ENCODE data around the gene DELE1.

DELE1 gene, protein sequence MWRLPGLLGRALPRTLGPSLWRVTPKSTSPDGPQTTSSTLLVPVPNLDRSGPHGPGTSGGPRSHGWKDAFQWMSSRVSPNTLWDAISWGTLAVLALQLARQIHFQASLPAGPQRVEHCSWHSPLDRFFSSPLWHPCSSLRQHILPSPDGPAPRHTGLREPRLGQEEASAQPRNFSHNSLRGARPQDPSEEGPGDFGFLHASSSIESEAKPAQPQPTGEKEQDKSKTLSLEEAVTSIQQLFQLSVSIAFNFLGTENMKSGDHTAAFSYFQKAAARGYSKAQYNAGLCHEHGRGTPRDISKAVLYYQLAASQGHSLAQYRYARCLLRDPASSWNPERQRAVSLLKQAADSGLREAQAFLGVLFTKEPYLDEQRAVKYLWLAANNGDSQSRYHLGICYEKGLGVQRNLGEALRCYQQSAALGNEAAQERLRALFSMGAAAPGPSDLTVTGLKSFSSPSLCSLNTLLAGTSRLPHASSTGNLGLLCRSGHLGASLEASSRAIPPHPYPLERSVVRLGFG

DNA sequence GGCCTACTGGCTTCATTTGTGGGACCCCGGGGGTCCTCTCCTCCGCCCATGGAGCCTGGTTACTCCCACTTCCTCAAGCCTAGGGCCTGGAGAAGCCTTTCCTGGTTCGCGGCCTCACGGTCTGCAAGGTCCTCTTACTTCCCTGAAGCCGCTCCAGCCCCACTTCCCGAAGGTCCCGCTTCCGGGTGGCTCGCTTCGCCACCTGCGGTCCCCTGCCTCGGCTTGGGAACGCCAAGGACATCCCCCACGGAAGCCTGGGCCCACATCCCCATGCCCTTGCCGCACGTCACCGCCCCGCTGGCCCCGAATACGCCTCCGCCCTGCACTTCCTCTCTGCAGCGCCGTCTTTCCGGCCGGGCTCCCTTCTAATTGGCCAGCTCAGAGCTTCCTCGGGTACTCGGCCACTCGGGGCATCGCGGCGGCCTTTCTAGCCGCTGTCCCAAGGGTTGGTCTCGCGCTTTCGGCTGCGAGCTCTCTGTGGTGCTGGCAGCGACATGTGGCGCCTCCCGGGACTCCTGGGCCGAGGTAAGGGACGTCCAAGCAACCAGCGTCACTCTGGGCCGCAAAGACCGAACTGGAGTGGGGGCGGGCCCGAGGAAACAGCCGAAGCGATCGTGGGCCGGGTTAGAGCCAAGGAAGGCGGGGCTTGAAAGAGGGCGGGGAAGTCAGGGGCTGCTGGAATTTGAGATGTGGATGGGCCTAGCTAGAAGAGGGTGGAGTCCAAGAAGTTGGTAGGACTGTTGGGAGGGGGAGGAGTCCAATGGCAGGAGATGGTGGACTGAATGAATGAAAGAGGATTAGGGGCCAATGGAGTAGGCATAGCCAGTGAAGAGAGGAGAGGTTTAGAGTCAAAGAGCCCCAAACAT lies at the start of gene DELE1:
TSS of gene DELE1 (plus strand) at position 424 of the 866 bp plus-strand sequence. CDS start at position 495, 71 bp downstream.
- DNase-seq: peak; percentile 96

DNA sequence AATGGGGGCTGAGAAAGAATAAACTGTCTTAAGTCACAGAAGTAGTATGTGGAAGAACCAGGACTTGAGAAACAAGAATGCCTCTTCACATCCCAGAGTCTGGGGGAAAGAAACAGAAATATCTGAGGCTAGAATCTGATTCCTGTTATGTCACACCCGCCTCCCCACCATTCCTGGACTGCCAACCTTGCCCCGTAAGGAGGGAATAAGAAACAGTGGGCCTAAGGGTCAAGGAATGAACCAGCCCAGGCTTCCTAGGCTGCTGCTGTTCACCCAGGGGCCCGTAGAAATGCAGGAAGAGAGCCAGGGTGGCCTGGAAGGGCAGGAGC lies 49.8 kb upstream of the DELE1 start:
- no peak for DNase-seq

DNA sequence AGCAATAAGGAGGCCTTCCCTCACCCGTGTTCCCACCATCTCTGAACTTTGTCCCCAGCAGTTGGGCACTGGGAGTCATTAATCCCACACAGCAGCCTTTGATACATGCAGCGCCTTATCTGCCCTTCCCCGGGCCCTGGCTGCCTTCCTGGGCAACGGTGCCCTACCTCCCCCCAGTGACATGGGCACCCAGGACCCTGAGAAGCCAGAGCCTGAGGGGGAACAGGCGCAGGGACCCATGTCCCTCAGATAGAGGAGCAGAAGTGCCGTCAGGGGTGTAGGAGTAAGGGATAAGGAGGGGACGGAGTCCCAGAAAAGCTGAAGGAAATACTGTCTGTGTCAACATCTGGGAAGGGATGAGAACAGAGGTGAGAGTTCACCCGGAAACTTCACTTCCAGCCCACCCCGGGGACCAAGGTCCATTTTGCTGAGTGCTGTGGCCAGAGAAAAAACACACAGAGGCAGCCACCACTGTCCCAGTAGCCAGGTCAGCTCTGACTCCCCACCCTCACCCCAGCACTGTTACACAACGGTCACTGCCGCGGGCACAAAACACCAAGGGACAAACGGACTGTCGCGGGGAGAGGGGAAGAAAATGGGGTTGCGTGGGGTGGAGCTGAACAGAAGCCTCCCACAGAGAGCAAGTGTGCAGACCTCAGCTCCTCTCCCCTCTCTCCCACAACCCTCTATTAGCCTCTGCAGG lies 49.3 kb upstream of the DELE1 start:
- no peak for DNase-seq

- DNase-seq: no peak
Measured at GRCh38 chr5:141875022-141875740, 48.5 kb upstream of the DELE1 start.

DNA sequence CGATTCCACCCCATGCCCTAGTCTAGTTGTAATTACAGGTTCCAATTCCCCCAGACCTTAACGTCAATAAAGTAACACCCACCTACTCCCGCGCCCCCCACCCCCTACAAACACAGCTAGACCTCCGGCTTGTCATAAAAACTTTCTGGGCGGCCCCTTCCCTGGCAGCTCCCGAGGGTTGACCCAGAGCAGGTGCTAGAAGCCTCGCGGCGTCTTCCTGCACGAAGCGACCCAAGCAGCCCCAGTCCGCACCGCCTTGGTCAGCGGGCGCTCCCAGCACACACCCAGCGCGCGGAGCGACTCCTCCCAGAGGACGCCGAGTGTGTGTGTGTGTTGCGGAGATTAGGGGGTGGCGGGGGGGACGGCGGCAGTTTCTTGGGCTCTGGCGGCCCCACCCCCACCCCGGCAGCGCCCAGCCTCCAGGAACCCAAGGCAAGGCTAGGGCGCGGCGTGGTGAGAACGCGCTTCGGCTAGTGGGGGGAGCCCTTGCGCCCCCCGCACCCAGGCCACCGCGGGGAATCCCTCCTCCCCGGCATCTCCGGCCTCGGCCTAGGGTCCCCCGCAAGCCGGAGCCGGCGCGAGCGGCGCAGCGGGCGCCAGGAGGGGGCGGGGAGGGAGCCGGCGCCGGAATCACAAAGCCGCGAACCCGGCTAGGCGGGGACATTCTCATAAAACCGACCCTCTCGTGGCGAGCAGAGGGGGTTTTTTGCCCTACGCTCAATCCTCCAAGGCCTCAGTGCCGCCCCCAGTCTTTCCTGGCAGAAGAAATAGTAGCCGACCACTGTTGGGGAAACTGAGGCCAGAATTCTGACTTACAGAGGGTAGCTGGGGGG lies 47.7 kb upstream of the DELE1 start:
- no peak for DNase-seq

- no peak for DNase-seq
Measured at GRCh38 chr5:141876628-141877355, 46.9 kb upstream of the DELE1 start.

DNA sequence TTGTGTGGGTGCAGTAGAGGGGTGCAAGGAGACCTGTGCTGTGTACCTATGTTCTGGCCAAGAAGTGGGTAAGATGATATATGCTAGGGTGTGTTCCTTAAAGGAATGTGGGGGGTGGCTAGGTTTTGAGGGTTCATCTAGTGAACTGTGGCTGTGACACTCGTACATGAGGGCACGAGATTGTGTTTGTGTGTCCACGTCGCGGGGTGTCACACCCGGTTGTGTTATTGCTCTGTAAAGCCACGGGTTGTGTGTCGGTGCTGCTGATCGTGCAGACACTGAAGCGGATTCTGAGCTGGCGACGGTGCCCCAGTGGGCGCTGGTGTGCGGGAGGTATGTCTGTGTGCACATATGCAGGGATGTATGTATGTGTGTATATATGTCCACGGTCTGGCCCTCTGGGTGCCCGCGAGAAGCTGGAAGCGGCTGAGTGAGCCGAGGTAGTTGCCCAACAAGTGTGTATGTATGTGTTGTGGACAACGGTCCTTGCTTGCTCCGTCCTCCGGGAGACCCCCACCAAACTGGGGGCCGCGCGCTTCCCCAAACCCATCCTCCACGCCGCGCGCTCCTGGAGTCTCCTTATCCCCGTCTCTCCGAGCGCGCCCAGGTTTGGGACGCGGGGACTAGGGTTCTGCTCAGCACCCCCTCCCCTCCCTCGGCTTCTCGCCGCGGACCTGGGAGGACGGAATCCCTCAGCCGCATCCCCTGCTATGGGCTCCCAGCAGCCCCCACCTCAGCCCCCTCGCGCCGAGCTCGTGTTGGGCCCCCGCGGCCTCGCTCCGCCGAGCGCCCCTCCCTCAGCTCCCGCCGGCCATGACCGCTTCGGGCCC lies 46.1 kb upstream of the DELE1 start:
- DNase-seq: no peak

DNA sequence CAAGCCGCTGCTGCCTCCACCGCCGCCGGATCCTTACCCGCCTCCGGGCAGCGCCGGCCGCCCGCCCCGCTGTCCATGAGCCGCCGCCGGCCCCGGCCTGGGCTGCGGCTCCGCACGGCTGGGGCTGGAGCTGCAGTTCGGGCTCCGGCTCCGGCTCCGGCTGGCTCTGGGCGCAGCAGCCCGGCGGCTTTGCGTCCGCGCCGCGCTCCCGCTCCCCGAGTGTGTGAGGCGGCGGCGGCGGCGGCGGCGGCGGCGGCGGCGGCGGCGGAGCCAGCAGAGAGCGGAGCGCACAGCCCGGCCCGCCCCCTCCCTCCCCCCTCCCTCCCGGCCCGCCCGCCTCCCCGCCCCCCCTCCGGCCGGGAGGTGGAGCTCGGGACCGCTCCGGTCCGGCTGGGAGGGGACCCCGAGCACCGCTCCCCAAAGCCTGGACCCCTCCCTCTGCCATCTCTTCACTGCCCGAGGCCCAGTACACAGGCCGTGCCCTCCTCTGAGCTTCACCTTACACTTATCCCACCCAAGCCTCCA lies 45.4 kb upstream of the DELE1 start, which contains the start of gene PCDH1:
TSS of gene PCDH1 (minus strand) at position 225 of the 525 bp plus-strand sequence. CDS start at position 77, 148 bp downstream.
- DNase-seq: no peak

DNA sequence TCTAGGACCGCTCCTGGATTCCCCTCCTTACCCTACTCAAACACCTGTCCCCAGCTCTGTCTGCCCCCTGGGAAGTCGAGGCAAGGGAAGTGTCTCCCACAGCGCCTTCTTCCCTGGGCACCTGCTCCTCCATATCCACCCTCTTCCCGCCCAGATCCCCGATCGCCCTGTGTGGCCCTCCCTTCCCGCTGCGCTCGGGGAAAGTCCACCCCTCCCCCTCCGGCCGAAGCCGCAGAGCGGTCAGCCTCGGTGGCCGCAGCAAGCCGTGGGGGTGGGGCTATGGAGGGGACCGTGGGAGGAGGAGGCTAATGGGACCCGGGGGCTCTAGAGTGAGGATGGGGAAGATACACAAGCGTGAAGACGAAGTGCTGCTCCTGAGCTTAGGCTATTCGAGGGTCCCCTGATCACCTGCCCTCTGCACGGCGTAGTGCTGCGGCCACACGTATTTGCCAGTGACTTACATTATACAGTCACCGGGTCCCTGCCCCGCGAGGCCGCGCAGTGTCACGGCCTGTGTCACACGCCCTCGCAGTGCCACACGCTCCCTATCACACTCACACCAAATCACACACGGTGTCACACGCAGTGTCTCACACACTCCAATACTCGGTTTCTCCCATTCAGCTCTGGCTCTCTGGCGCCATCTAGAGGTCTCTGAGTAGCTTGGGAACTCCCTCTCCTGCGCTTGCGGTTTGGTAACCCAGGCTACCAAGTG lies 44.8 kb upstream of the DELE1 start:
- no peak for DNase-seq

DNA sequence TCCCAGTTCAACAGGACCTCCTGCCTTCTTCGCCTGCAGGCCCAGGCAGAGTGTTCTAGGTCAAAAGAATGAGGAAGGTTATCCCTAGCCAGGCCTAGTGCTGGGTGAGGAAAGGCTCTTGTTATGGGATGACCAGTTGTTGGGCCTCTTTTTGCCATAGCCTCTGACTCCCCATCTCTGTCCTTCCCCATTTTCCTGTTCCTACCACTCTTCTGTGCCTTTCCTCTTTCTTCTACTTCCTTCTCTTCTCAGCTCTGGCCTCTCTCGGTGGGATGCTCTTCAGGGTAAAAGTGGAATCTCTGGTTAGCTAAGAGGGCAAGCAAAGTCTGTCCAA lies 44.3 kb upstream of the DELE1 start:
- no peak for DNase-seq

DNA sequence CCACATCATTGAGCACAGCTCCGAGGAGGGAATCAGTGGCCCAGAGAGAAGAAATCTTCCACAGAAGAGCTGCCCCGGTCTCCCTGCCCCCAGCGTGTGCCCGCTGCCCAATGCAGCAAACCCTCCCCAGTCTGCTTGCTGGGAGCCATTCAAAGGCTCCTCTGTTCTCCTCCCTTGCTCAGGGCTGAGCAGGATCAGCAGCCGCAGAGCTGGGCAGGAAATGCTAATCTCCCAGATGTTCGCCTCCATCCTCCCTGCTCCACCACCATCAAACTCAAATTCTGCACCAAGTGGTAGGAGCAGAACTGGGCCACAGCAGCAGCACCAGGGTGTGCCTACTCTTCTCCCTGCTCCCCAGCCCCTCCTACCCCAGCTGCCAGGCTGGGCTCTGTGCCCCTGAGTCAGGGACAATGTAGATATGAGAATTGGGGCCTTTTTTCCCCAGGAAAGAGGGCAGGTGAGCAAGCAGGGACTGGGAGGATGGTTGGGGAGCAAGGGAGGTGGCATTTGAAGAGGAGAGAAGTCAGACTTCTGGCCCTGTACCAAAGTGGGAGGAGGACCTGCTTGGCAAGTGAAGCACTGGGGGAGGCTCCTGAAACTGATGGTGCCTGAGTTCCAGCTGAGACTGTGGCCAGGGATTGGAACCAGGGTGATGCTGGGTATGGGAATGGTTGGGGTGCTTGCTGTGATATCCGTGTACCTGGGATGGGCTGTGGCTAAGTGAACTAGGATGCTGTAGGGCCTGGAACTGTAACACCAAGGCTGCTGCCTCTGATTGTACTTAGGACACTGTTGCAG lies 43.5 kb upstream of the DELE1 start:
- DNase-seq: no peak

DNA sequence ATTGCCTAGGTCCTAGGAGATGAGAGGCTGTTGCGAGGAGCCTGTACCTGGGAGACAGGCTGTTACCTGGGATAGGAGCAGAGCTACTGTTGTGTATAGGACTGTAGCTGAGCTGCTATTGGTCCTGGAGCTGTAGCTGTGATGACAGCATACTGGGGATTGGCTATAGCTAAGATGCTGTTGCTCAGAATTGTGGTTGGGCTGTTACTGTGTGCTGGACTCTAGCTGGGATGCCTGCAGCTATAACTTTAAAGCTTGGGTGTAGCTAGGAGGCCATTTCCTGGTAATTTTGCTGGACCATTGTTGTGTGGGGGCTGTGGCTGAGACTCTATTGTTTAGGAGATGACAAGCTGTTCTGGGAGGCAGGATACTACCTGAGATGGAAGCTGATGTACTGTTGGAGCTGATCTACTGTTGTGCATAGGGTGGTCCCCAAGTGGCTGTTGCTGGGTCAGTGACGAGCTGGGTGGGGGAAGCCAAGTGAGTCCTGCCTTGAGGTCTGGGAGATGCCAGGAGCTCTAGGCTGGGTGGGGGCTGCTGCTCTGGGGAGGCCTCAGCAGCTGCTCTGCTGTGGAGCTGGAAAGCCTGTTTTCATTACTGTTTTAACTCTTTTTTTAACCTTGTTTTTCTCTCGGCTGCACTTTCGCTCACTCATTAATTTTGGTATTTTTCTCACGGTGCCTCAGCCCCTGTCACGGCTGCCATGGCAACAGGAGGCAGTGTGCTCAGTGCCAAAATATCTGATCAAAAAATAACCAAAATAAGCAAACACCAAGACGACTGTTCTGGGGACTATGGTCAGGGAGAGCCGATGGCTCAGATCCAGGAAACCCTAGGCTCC lies 42.5 kb upstream of the DELE1 start:
- DNase-seq: no peak

- no peak for DNase-seq
Measured at GRCh38 chr5:141881886-141882285, 41.8 kb upstream of the DELE1 start.

GRCh38 chr5:141882594-141883183 lies 41.0 kb upstream of the DELE1 start:
- DNase-seq: no peak

DNA sequence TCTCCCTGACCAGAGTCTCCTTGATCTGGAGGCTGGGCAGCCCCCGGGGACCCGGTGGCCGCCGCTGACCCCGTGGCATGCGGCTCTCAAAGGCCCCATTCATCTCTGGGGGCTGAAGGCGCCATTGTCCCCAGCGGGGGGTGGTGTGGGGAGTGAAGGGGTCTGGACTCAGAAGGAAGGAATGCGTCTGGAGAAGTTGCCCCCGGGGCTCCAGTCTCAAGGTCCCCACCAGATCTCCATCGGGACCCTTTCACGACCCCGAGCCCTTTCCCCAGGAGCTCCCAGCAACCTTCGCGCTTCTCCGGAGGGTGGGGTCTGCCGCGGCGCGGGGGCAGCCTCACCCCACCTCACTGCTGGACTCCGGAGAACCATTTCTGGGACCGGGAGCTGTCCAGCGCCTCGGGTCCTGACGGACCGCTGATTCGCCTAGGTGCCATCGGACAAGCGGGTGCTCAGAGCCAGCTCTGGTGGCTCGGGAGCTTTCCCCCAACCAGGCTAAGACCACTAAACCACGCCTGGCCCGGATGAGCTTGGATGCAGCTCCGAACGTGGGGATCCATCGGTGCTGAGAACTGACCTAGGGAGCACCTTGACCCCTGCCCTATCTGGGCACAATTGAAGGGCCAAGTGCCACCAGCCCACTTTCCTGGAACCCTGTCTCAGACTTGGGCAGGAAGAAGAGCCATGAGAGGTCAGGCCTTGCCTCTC lies 40.3 kb upstream of the DELE1 start:
- no peak for DNase-seq

DNA sequence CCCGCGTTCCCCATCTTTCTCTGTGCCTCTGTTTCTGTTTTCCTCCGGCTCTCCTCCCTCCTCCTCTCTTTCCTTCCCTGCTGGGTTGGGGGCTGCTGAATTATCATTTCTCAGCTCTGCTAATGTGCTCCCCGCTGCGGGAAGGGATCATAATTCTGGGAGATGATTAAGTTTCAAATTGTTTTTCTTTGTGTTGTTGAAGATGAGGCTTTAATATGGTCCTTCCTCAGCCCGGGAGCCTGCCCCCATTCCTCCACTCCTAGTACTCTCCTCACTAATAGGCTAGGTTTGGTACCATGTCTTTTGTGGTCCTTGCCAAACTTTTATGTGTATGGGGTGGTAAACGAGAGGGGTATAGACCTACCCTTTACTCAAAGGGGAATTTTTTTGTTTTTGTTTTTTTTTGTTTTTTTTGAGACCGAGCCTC lies 39.8 kb upstream of the DELE1 start:
- no peak for DNase-seq
